ENCODE data around the gene RNF133.

Gene RNF133

GRCh38 chr7:122699017-122699416 is at the start of gene RNF133:
Gene RNF133, minus strand, starts transcription at chr7:122699117. Its CDS starts 199 bp downstream, at chr7:122698918.
- H3K4me1 Mint-ChIP-seq (ENCODE audit: low read depth): no peaks in the 10 kb centered on the region
- no peak within 1 kb of the TSS for H3K4me3 Mint-ChIP-seq
- no peak within 1 kb of the TSS for H3K27ac Mint-ChIP-seq
- H3K36me3 Mint-ChIP-seq (ENCODE audit: low read depth): no peaks in the 10 kb centered on the region
- no peak for DNase-seq (ENCODE audit: low spot score)
- H3K9me3 Mint-ChIP-seq: peaks cover 3% of the 10 kb centered on the region
- H3K27me3 Mint-ChIP-seq (ENCODE audit: low read depth): no peaks in the 10 kb centered on the region

- Mint-ChIP-seq H3K4me1 (ENCODE audit: low read depth) (no peaks in the 10 kb centered on the region), H3K9me3 (no peaks in the 10 kb centered on the region), H3K36me3 (ENCODE audit: low read depth) (no peaks in the 10 kb centered on the region), H3K27me3 (ENCODE audit: low read depth) (no peaks in the 10 kb centered on the region), H3K4me3 (no peak overlapping the region), H3K27ac (no peak overlapping the region)
- DNase-seq (ENCODE audit: low spot score): no peak
Measured at GRCh38 chr7:122748195-122748594, 49.3 kb upstream of the RNF133 start.

GRCh38 chr7:122746948-122747347 is 48.0 kb upstream of the RNF133 start:
- no peak overlapping the region for H3K4me3 Mint-ChIP-seq
- H3K9me3 Mint-ChIP-seq: no peaks in the 10 kb centered on the region
- no peaks in the 10 kb centered on the region for H3K4me1 Mint-ChIP-seq (ENCODE audit: low read depth)
- no peak overlapping the region for H3K27ac Mint-ChIP-seq
- DNase-seq (ENCODE audit: low spot score): no peak
- no peaks in the 10 kb centered on the region for H3K36me3 Mint-ChIP-seq (ENCODE audit: low read depth)
- no peaks in the 10 kb centered on the region for H3K27me3 Mint-ChIP-seq (ENCODE audit: low read depth)

- no peak for DNase-seq (ENCODE audit: low spot score)
- Mint-ChIP-seq H3K36me3 (ENCODE audit: low read depth) (no peaks in the 10 kb centered on the region), H3K4me1 (ENCODE audit: low read depth) (no peaks in the 10 kb centered on the region), H3K27ac (no peak overlapping the region), H3K4me3 (no peak overlapping the region), H3K27me3 (ENCODE audit: low read depth) (no peaks in the 10 kb centered on the region), H3K9me3 (no peaks in the 10 kb centered on the region)
Measured at GRCh38 chr7:122743211-122743610, 44.3 kb upstream of the RNF133 start.

- no peaks in the 10 kb centered on the region for H3K27me3 Mint-ChIP-seq (ENCODE audit: low read depth)
- no peak overlapping the region for H3K4me3 Mint-ChIP-seq
- H3K9me3 Mint-ChIP-seq: no peaks in the 10 kb centered on the region
- H3K27ac Mint-ChIP-seq: no peak overlapping the region
- H3K36me3 Mint-ChIP-seq (ENCODE audit: low read depth): no peaks in the 10 kb centered on the region
- H3K4me1 Mint-ChIP-seq (ENCODE audit: low read depth): no peaks in the 10 kb centered on the region
- DNase-seq (ENCODE audit: low spot score): no peak
Measured at GRCh38 chr7:122738947-122739346, 40.0 kb upstream of the RNF133 start.

GRCh38 chr7:122736183-122736582 is 37.3 kb upstream of the RNF133 start:
- no peak overlapping the region for H3K27ac Mint-ChIP-seq
- no peaks in the 10 kb centered on the region for H3K27me3 Mint-ChIP-seq (ENCODE audit: low read depth)
- no peak for DNase-seq (ENCODE audit: low spot score)
- no peaks in the 10 kb centered on the region for H3K4me1 Mint-ChIP-seq (ENCODE audit: low read depth)
- H3K36me3 Mint-ChIP-seq (ENCODE audit: low read depth): no peaks in the 10 kb centered on the region
- no peak overlapping the region for H3K4me3 Mint-ChIP-seq
- H3K9me3 Mint-ChIP-seq: no peaks in the 10 kb centered on the region

- Mint-ChIP-seq H3K4me3 (no peak overlapping the region), H3K9me3 (no peaks in the 10 kb centered on the region), H3K27me3 (ENCODE audit: low read depth) (no peaks in the 10 kb centered on the region), H3K4me1 (ENCODE audit: low read depth) (no peaks in the 10 kb centered on the region), H3K36me3 (ENCODE audit: low read depth) (no peaks in the 10 kb centered on the region), H3K27ac (no peak overlapping the region)
- no peak for DNase-seq (ENCODE audit: low spot score)
Measured at GRCh38 chr7:122727759-122728158, 28.8 kb upstream of the RNF133 start.

- Mint-ChIP-seq H3K9me3 (no peaks in the 10 kb centered on the region), H3K36me3 (ENCODE audit: low read depth) (no peaks in the 10 kb centered on the region), H3K4me3 (no peak overlapping the region), H3K27me3 (ENCODE audit: low read depth) (no peaks in the 10 kb centered on the region), H3K27ac (no peak overlapping the region), H3K4me1 (ENCODE audit: low read depth) (no peaks in the 10 kb centered on the region)
- DNase-seq (ENCODE audit: low spot score): no peak
Measured at GRCh38 chr7:122727354-122727753, 28.4 kb upstream of the RNF133 start.

GRCh38 chr7:122726881-122727280 is 28.0 kb upstream of the RNF133 start:
- no peak overlapping the region for H3K4me3 Mint-ChIP-seq
- H3K9me3 Mint-ChIP-seq: no peaks in the 10 kb centered on the region
- no peak for DNase-seq (ENCODE audit: low spot score)
- no peak overlapping the region for H3K27ac Mint-ChIP-seq
- H3K36me3 Mint-ChIP-seq (ENCODE audit: low read depth): no peaks in the 10 kb centered on the region
- no peaks in the 10 kb centered on the region for H3K4me1 Mint-ChIP-seq (ENCODE audit: low read depth)
- no peaks in the 10 kb centered on the region for H3K27me3 Mint-ChIP-seq (ENCODE audit: low read depth)

GRCh38 chr7:122724366-122724765 is 25.4 kb upstream of the RNF133 start:
- Mint-ChIP-seq H3K27ac (no peak overlapping the region), H3K4me3 (no peak overlapping the region), H3K36me3 (ENCODE audit: low read depth) (no peaks in the 10 kb centered on the region), H3K27me3 (ENCODE audit: low read depth) (no peaks in the 10 kb centered on the region), H3K4me1 (ENCODE audit: low read depth) (no peaks in the 10 kb centered on the region), H3K9me3 (peaks cover 8% of the 10 kb centered on the region)
- DNase-seq (ENCODE audit: low spot score): no peak

- Mint-ChIP-seq H3K36me3 (ENCODE audit: low read depth) (no peaks in the 10 kb centered on the region), H3K9me3 (peaks cover 11% of the 10 kb centered on the region), H3K27ac (no peak overlapping the region), H3K27me3 (ENCODE audit: low read depth) (no peaks in the 10 kb centered on the region), H3K4me1 (ENCODE audit: low read depth) (no peaks in the 10 kb centered on the region), H3K4me3 (no peak overlapping the region)
- no peak for DNase-seq (ENCODE audit: low spot score)
Measured at GRCh38 chr7:122719010-122719578, 20.2 kb upstream of the RNF133 start.

GRCh38 chr7:122717356-122718089 is 18.6 kb upstream of the RNF133 start:
- H3K36me3 Mint-ChIP-seq (ENCODE audit: low read depth): no peaks in the 10 kb centered on the region
- no peaks in the 10 kb centered on the region for H3K4me1 Mint-ChIP-seq (ENCODE audit: low read depth)
- H3K4me3 Mint-ChIP-seq: no peak overlapping the region
- H3K9me3 Mint-ChIP-seq: peaks cover 11% of the 10 kb centered on the region
- no peaks in the 10 kb centered on the region for H3K27me3 Mint-ChIP-seq (ENCODE audit: low read depth)
- no peak overlapping the region for H3K27ac Mint-ChIP-seq
- DNase-seq (ENCODE audit: low spot score): no peak

- Mint-ChIP-seq H3K9me3 (peaks cover 4% of the 10 kb centered on the region), H3K36me3 (ENCODE audit: low read depth) (no peaks in the 10 kb centered on the region), H3K4me1 (ENCODE audit: low read depth) (no peaks in the 10 kb centered on the region), H3K27me3 (ENCODE audit: low read depth) (no peaks in the 10 kb centered on the region), H3K4me3 (no peak overlapping the region), H3K27ac (no peak overlapping the region)
- no peak for DNase-seq (ENCODE audit: low spot score)
Measured at GRCh38 chr7:122715183-122715582, 16.3 kb upstream of the RNF133 start.

GRCh38 chr7:122710916-122711315 is 12.0 kb upstream of the RNF133 start:
- no peaks in the 10 kb centered on the region for H3K36me3 Mint-ChIP-seq (ENCODE audit: low read depth)
- H3K4me3 Mint-ChIP-seq: no peak overlapping the region
- H3K27me3 Mint-ChIP-seq (ENCODE audit: low read depth): no peaks in the 10 kb centered on the region
- H3K27ac Mint-ChIP-seq: no peak overlapping the region
- no peak for DNase-seq (ENCODE audit: low spot score)
- no peaks in the 10 kb centered on the region for H3K4me1 Mint-ChIP-seq (ENCODE audit: low read depth)
- no peaks in the 10 kb centered on the region for H3K9me3 Mint-ChIP-seq
